SKM-1 treated with dmso at 0.1 percent for 144 hours (cell line): ENCODE results near the gene EPHB2.
"Not testable (repeated sequence)": the region's sequence is repeated elsewhere in the genome, so short reads cannot be mapped to it uniquely, and the experiment has no call there.

ENCODE experiments used
- DNase-seq: peaks from one replicate; lab custom pipeline; 2025; ENCODE audit not compliant: unreplicated experiment; lab: John Stamatoyannopoulos, UW

The EPHB2 gene

GRCh38 chr1:22932803-22933470, 222.3 kb downstream of the EPHB2 start:
- no peak for DNase-seq

- no peak for DNase-seq
Observed at GRCh38 chr1:22935433-22935832, 224.8 kb downstream of the EPHB2 start.

DNA sequence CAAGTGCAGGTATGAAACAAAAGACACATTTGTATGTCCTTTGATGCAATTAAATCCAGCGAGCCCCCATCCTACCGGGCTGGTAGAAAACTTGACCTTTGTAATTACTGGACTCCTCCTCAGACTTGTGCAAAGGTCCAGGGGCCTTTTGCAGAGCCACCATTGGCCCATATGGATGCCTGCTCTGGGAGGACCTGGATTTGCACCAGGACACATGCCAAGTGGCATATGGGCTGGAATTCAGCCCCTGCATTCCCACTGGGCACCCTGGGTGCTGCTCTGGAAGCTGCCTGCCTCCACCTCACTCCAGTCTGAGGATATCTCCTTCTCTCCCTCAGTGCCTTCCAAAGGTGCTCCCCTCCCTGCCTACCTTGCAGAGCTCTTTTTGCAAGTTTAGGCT, 226.0 kb downstream of the EPHB2 start:
- no peak for DNase-seq

DNA sequence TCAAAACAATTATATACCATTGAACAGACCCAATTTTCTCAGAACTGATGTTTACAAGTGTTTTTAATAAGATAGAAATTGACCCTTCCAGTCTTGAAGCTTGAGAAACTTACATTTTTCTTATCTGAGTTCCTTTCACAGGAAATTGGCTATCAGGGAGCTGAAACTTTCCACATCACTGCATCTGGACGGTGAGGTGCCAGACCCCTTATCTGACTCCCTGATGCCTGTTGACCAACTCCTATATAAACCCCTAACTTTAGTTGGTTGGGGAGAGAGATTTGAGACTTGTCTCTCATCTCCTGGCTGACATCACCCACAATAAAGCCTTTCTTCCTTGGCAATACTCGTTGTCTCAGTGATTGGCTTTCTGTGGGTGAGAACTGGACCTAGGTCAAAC, 230.6 kb downstream of the EPHB2 start:
- DNase-seq = no peak

DNA sequence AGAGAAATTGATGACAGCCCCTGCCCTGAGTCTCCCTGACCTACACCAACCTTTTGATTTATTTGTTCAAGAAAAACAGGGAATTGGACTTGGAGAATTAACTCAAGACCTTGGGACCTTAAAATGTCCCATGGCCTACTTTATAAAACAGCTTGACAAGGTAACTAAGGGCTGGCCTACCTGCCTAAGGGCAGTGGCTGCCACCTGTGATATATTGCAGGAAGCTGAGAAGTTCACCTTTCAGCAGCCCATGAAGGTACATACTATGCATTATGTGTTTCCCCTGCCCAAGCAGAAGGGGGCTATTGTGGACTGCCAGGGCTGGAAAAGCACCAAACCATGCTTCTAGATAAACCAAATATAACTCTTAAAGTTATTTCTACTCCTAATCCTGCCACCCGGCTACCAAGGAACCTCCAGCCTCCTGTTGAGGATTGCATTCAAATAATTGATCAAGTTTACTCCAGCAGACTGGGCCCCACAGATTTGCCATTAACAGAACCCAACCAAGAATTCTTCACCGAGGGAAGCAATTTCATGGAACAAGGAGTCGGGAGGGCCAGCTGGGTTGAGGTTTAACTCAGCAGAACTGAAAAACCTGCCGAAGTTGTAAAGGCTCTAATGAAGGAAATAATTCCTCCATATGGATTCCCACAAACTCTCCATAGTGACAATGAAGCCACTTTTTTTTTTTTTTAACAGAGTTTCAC, 233.9 kb downstream of the EPHB2 start:
- no peak for DNase-seq

DNA sequence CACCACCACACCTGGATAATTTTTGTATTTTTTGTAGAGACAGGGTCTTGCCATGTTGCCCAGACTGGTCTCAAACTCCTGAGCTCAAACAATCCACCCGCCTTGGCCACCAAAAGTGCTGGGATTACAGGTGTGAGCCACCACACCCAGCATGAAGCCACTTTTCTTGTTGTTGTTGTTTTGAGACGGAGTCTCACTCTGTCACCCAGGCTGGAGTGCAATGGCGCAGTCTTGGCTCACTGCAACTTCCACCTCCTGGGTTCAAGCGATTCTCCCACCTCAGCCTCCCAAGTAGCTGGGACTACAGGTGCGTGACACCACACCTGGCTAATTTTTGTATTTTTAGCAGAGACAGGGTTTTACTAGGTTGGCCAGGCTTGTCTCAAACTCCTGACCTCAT, 234.5 kb downstream of the EPHB2 start:
- not testable (repeated sequence) for DNase-seq

GRCh38 chr1:22949822-22950331, 239.2 kb downstream of the EPHB2 start:
- DNase-seq = no peak

GRCh38 chr1:22951796-22952195, 241.2 kb downstream of the EPHB2 start:
- DNase-seq = no peak

GRCh38 chr1:22952694-22953056, 242.0 kb downstream of the EPHB2 start:
- DNase-seq = no peak

- DNase-seq = no peak
Observed at GRCh38 chr1:22953057-22953739, 242.6 kb downstream of the EPHB2 start.

DNA sequence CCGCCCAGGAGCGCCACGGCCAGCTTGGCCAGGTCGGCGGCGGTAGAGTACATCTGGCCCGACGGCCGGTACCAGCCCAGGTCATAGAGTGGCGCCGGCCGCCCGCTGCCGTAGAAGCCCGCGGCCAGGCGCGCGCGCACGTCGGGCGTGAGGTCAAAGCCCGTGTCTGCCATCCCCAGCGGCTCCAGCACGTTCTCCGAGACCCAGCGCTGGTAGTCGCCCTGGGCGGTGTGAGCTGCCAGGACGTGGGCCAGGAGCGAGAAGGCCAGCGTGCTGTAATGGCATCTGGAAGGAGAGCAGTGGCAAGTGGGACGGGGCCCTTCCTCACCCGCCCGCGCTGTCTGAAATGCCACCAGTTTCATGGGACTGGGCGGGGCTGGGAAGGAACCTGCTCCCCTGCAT, 243.1 kb downstream of the EPHB2 start:
- no peak for DNase-seq

DNA sequence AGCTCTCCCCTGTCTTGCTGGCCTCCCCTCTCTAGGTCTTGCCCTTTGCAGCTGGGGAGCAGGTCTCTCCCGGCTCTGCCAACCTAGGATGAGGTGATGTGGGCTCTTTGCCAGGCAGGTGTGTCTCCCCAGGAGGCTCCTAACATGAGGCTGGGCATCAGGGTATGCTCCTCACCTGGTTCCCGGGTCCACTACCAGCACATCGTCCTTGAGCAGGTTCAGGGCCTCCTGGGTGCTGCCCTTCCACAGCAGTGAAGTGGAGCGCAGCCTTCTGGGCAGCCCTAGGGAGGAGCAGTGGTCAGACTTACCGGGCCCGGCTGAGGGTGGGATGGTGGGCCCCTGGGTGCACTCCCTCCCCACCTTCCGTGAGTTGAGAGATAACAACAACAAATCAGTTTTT, 244.5 kb downstream of the EPHB2 start:
- DNase-seq = no peak

DNA sequence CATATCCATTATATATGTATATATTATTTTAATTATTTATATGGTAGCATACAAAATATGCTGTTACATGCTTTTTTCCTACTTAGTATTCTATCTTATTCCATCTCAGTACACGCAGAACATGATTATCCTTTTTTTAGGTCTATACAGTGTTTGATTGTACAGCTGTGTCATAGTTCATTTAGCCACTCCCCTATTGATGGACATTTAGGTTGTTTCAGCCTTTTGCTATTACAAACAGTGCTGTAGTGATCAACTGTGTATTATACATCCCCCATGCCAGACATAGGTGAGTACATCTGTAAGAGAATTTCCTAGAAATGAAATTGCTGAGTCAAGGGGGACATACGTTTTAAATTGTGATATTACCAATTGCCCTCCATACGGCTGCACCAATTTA, 246.4 kb downstream of the EPHB2 start:
- no peak for DNase-seq

- no peak for DNase-seq
Observed at GRCh38 chr1:22958556-22958955, 247.9 kb downstream of the EPHB2 start.

DNA sequence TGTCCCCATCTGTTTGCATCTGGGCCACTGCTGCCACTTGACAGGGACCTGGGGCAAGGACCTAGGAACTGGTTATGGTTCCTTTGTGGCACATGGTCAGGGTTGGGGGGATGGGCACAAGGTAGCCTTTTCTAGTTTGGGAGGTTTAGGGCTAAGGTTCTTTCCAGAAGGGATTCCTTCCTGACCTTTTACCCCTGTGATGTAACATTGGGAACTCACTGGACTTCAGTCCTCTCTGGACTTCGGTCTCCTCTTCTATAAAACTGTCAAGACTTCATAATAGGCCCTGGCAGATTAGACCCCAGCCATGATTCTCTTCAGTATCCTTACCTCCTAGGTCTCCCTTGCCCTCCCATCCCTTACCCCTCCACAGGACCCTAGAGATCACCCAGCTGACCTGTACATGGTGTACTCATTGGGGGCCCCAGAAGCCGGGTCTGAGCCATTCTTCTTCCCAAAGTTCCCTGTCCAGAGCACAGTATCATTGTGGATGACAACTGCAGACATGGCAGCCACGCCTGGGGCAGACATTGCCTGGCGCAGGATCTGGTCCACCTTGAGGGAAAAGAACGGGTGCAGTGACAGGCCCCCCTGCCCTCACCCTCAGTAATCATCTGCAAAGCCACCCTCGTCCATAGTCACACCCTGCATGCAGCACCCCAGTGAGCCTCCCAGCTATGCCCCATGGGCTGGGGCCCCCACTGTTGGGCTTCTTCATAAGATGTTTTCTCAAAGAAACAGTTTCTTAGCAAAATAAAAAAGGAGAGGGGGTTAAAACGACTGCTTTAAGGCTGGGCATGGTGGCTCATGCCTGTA, 249.1 kb downstream of the EPHB2 start:
- no peak for DNase-seq

DNA sequence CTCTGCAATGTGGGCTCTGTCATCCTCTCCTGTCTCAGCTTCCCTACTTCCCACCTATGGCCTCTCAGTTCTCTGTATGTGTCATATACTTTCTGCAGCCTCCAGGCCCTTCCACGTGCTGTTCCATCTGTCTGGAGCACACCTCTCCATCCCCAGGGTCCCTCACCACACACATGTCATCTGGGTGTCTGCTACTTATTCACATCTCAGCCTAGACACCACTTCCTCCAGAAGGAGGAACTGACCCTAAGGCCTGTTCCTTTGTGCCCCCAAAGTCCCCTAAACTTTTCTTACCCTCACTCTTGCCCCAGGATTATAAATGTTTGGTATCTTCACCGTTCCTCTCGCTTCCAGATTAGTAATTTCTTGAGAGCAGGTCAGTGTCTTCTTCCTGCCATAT, 251.9 kb downstream of the EPHB2 start:
- DNase-seq = no peak

DNA sequence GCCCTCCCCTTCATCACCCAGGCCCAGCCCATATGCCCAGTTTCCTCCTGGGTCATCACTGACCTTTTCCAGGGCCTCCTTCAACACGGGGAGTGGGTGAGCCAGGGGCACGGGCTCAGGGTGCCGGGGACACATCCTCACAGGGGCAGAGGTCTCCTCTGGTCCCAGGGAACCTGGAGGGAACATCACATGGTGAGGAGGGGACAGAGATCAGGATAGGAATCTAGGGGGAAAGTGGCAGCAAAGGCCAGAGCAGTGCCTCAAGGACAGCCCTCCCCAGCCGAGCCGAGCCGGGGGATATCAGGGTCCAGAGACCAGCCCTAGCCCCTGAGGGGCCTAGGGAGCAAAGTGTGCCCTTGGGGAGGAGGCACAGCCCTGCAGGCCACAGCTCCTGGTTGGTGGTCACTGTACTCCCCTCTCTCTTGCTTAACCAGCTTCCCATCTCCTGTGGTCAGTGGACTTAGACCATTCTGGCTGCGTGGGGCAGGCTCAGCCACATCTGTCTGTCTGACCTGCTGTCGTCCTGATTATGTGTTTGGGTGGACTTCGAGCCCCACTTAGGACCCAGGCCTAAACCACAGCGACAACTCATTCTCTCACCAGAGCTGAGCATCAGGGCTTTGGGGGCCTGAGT, 252.5 kb downstream of the EPHB2 start:
- DNase-seq = no peak

GRCh38 chr1:22966309-22966708, 255.7 kb downstream of the EPHB2 start:
- DNase-seq = no peak

DNA sequence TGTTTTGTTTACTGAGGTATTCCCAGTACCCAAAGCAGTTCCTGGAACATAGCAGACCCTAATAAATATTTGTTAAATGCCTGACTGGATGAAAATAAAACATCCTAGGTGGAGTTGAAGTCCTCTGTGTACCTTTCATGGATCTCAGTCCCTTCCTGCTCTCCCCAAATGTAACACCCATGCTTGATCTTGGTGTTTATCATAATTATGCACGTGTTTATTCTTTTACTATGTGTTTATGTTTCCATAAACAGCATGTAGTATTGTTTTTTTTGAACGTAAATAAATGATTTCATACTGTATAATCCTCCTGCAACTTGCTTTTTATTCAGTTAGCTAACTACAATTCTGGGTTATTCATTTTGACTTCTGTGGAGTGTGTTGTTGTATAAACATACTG, 257.2 kb downstream of the EPHB2 start:
- DNase-seq = no peak

DNA sequence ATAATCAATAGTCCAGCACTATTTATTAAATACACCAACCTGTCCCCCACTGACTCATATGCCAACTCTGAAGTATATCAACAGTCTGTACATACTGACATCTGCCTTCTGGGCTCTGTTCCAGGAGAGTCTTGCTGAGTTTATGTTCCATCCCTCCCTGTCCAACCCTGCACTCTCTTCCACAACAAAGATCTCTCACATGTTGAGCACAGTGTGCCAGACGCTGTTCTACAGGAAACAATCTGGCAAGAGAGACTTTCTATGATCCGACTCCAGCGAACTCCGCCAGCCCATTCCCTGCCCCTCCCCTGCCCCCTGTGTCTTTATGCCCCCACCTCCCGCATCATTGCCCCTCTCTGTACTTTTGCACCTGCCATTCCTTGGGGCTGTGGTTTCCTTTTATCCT, 258.7 kb downstream of the EPHB2 start:
- no peak for DNase-seq

GRCh38 chr1:22970096-22970495, 259.5 kb downstream of the EPHB2 start:
- no peak for DNase-seq
